Measurements from ENCODE around the gene CRISP1. TPM values are rescaled to one million over a fixed set of nuclear protein-coding genes. Genes with fewer than 3 reads are reported as not detected.

The CRISP1 gene
- total and polyA plus RNA-seq, 2 of the 8 experiments (the other 6 are each of a cell fraction or from before 2014, with no cell fraction given) = not detected

DNA sequence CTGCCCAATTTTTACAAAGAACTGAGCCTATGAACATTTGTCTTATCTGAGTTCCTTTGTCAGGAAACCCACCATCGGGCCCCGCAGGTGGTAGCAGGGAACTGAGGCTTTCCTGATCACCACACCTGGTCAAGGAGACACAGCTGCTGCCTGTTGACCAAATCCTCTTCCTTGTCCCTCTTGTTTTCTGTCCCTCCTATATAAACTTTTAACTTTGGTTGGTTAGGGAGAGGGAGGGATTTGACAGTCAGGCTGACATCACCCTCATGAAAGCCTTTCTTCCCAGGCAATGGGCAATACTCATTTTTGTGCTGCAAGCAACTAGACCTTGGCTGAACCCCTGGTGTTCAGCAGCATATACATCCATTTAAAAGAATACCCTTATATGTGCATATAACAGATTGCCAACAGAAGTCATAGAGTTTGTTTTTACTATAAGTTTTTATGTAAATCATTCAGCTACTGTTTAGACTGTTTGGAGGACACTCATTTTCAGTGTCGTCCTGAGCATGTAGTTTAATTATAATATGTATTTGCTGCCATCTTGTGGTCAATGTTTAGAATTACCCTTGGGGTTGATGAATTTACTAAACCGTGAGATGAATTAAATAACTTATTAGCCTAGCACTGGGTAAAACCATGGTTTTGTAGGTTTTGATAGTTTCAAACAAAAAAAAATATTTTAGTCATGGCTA is 17.0 kb downstream of the CRISP1 start:
- H2AK5ac ChIP-seq (ENCODE audit: low read depth, low read length) = no peak overlapping the region
- no peaks in the 10 kb centered on the region for H3K36me3 ChIP-seq (ENCODE audit: control insufficient read depth in 2 of 4, insufficient read depth in 4 of 4, low read length in 3 of 4)
- no peaks in the 10 kb centered on the region for H3K4me1 ChIP-seq (replicated peaks in 1 of 4; ENCODE audit: control insufficient read depth in 3 of 4, insufficient read depth in 4 of 4, low read length in 3 of 4)
- H2BK12ac ChIP-seq (ENCODE audit: low read depth, low read length) = no peak overlapping the region
- no peak overlapping the region for H3K56ac ChIP-seq (replicated peaks; ENCODE audit: insufficient read length, low read depth, low read length)
- FAIRE-seq (no peak), DNase-seq (ENCODE audit: low read depth in 1 of 2, low spot score in 2 of 2) (no peak)
- no peak overlapping the region for H2BK120ac ChIP-seq (replicated peaks; ENCODE audit: low read depth, low read length)
- H3K27ac ChIP-seq (ENCODE audit: low read depth, low read length) = no peak overlapping the region
- no peaks in the 10 kb centered on the region; the same call in 1 of the 2 replicates for H3K23me2 ChIP-seq (ENCODE audit: low read depth, low read length)
- ChIA-PET POLR2A (ENCODE audit: partially characterized antibody) (no interaction called here), CTCF (ENCODE audit: partially characterized antibody) (interaction anchor here (0.6 to 3.7 kb wide), 9 partner anchors 181 to 356 kb away, joined by 3 to 28 read pairs (median 5); partner anchors contain the start of gene C6orf141)
- no peak overlapping the region for H2BK5ac ChIP-seq (ENCODE audit: low read depth, low read length)
- WGBS, 2 experiments (ENCODE audit: extremely low coverage in 1 of 2, insufficient coverage in 1 of 2, insufficient read length in 1 of 2, insufficient replicate concordance in 2 of 2, low coverage in 1 of 2, low lambda C conversion rate in 2 of 2, missing lambda C conversion rate in 1 of 2) = 52% methylated on average over 4 of the region's 4 CpGs; no CpG with 5 or more reads in 1 of the 2 experiments
- peak overlapping the region; percentile 46 for H4K5ac ChIP-seq (ENCODE audit: insufficient read length, low read depth, low read length)
- H4K91ac ChIP-seq (replicated peaks; ENCODE audit: insufficient read length, low read length) = no peak overlapping the region
- H2BK20ac ChIP-seq (ENCODE audit: low read length) = no peak overlapping the region
- H3K9me3 ChIP-seq (ENCODE audit: insufficient read depth in 2 of 2, low read depth in 1 of 2, low read length in 1 of 2) = peaks cover 0 to 4% of the 10 kb centered on the region in 2 experiments; a peak in 2 of 4 replicates
- no peak overlapping the region for H4K8ac ChIP-seq (ENCODE audit: extremely low read depth, insufficient read depth, low read length)
- no peaks in the 10 kb centered on the region for H4K20me1 ChIP-seq (replicated peaks in 1 of 2; ENCODE audit: control insufficient read depth in 1 of 2, insufficient read depth in 2 of 2, low read length in 2 of 2)
- no peaks in the 10 kb centered on the region for H3K79me1 ChIP-seq (ENCODE audit: low read depth, low read length)
- no peaks in the 10 kb centered on the region for H3K27me3 ChIP-seq (replicated peaks in 1 of 4; ENCODE audit: control insufficient read depth in 3 of 4, extremely low read depth in 1 of 4, insufficient read depth in 3 of 4, low read length in 3 of 4)
- no peak overlapping the region for H3K4me3 ChIP-seq (ENCODE audit: extremely low read depth in 1 of 4, insufficient read depth in 2 of 4, low read depth in 3 of 4, low read length in 4 of 4)
- no peak overlapping the region for H3K4ac ChIP-seq (replicated peaks; ENCODE audit: insufficient read length, low read depth, low read length)
- no peaks in the 10 kb centered on the region for H3K79me2 ChIP-seq (ENCODE audit: control insufficient read depth in 1 of 2, insufficient read depth in 2 of 2, low read length in 2 of 2)
- no peak overlapping the region for H3K23ac ChIP-seq (ENCODE audit: insufficient read length)
- H3K18ac ChIP-seq (ENCODE audit: extremely low read depth, low read length) = no peak overlapping the region
- H3K4me2 ChIP-seq (ENCODE audit: insufficient read depth in 1 of 2, low read depth in 2 of 2, low read length in 2 of 2) = no peak overlapping the region
- H3K9ac ChIP-seq (replicated peaks in 1 of 4; ENCODE audit: extremely low read depth in 1 of 4, low read depth in 3 of 4, low read length in 3 of 4) = no peak overlapping the region
- no peak overlapping the region for H2BK15ac ChIP-seq (ENCODE audit: low read length)
- H2AFZ ChIP-seq (ENCODE audit: low read length) = no peak overlapping the region
- H3K14ac ChIP-seq (ENCODE audit: insufficient read length) = no peak overlapping the region
- TF ChIP-seq SRF (IDR thresholded peaks at IDR 0.05; ENCODE audit: low read depth, low read length) (no peak), RNF2 (IDR thresholded peaks at IDR 0.05; ENCODE audit: borderline replicate concordance, low read depth, low read length, missing control alignments, poor library complexity, severe bottlenecking) (no peak), BACH1 (IDR thresholded peaks at IDR 0.05; ENCODE audit: low read length) (no peak)

Measured in H1 (cell line).